HG03097 (cell line): ENCODE measurements around the gene DONSON.

Source experiments
- ATAC-seq: cut with Tn5 transposase; IDR thresholded peaks from one replicate; pipeline ENCODE4 v1.9.1; 2021; ENCODE audit not compliant: unreplicated experiment, low FRiP score

The DONSON gene

GRCh38 chr21:33562389-33562788 is 26.1 kb downstream of the DONSON start:
- no peak for ATAC-seq

- ATAC-seq, result no peak
Observed at GRCh38 chr21:33561373-33561772, 27.1 kb downstream of the DONSON start.

- no peak for ATAC-seq
Observed at GRCh38 chr21:33560965-33561364, 27.5 kb downstream of the DONSON start.

- ATAC-seq, result no peak
Observed at GRCh38 chr21:33559813-33560212, 28.7 kb downstream of the DONSON start.

- ATAC-seq, result no peak
Observed at GRCh38 chr21:33558777-33559421, 29.6 kb downstream of the DONSON start.

- no peak for ATAC-seq
Observed at GRCh38 chr21:33557447-33557846, 31.0 kb downstream of the DONSON start.

- no peak for ATAC-seq
Observed at GRCh38 chr21:33554982-33555344, 33.5 kb downstream of the DONSON start.

- ATAC-seq, result no peak
Observed at GRCh38 chr21:33554236-33554981, 34.1 kb downstream of the DONSON start.

GRCh38 chr21:33552999-33553598 is 35.4 kb downstream of the DONSON start:
- no peak for ATAC-seq

- ATAC-seq, result no peak
Observed at GRCh38 chr21:33552093-33552998, 36.1 kb downstream of the DONSON start.

- no peak for ATAC-seq
Observed at GRCh38 chr21:33551664-33552063, 36.8 kb downstream of the DONSON start.

GRCh38 chr21:33550772-33551660 is 37.5 kb downstream of the DONSON start:
- ATAC-seq, result no peak

GRCh38 chr21:33549848-33550771 is 38.4 kb downstream of the DONSON start:
- no peak for ATAC-seq

GRCh38 chr21:33546086-33546485 is 42.4 kb downstream of the DONSON start:
- ATAC-seq, result no peak

GRCh38 chr21:33544451-33545195 is 43.9 kb downstream of the DONSON start:
- ATAC-seq, result no peak

GRCh38 chr21:33543505-33544129 is 44.9 kb downstream of the DONSON start:
- no peak for ATAC-seq

- ATAC-seq, result peak; percentile 93
Observed at GRCh38 chr21:33542640-33543504, 45.6 kb downstream of the DONSON start, which contains the start of gene SON. TSS of gene SON (plus strand) at chr21:33543038. CDS start at chr21:33543093, 55 bp downstream.
